PFSK-1 (cell line): ENCODE measurements around the gene SCO2.

Experiments used
- REST ChIP-seq, 2 experiments: IDR thresholded peaks; 2 replicates each; pipeline versions ENCODE4 v1.6.1 to v1.8.0; 2011 to 2012; ENCODE audit warnings: low read depth in 2 of 2, low read length in 2 of 2, control low read depth in 1 of 2, inconsistent platforms in 1 of 2, mild to moderate bottlenecking in 1 of 2, moderate library complexity in 1 of 2; ENCODE audit not compliant: insufficient read depth in 1 of 2
- SIN3A ChIP-seq: IDR thresholded peaks from 2 replicates; pipeline ENCODE4 v1.6.1; 2012; ENCODE audit warnings: mild to moderate bottlenecking, low read length, moderate library complexity, borderline replicate concordance; ENCODE audit not compliant: insufficient read depth

GRCh38 chr22:50542416-50542927, 17.1 kb upstream of the SCO2 start:
- TF ChIP-seq REST (IDR thresholded peaks at IDR 0.05; ENCODE audit: insufficient read depth in 1 of 2, low read depth in 2 of 2, low read length in 2 of 2) (no peak), SIN3A (no peak)
